HUES64 (cell line): Measurements from ENCODE around the gene C12orf42.
A peak's percentile ranks its signal among the peaks of the same experiment; 100 is the strongest.
"Not testable (repeated sequence)": the region's sequence is repeated elsewhere in the genome, so short reads cannot be mapped to it uniquely, and the experiment has no call there.

Experiments used
- H3K27ac ChIP-seq: 2 replicates; pipeline ENCODE4 v1.7.0; 2013; ENCODE audit warnings: low read depth, low read length, inconsistent platforms
- H3K27me3 ChIP-seq: 2 replicates; pipeline ENCODE4 v1.6.1; 2013; ENCODE audit warnings: mild to moderate bottlenecking, low read length; ENCODE audit not compliant: insufficient read depth
- H3K36me3 ChIP-seq: 2 replicates; pipeline ENCODE4 v1.6.1; 2013; ENCODE audit warnings: mild to moderate bottlenecking, low read length; ENCODE audit not compliant: insufficient read depth
- H3K4me1 ChIP-seq: 2 replicates; pipeline ENCODE4 v1.6.1; 2013; ENCODE audit warnings: mild to moderate bottlenecking, low read length, moderate library complexity; ENCODE audit not compliant: insufficient read depth
- H3K4me3 ChIP-seq: 2 replicates; pipeline ENCODE4 v1.5.1; 2013; ENCODE audit warnings: mild to moderate bottlenecking, low read length, moderate library complexity
- H3K9ac ChIP-seq: 2 replicates; pipeline ENCODE4 v1.6.1; 2013; ENCODE audit warnings: mild to moderate bottlenecking, low read depth, low read length
- H3K9me3 ChIP-seq: 2 replicates; pipeline ENCODE4 v1.6.1; 2013; ENCODE audit warnings: low read depth, low read length; ENCODE audit not compliant: insufficient read depth
- WGBS: fragments of 150-250, 120-280 bp; methylation state at CpG from one replicate; pipeline ENCODE4 v1.1.7; 2013; ENCODE audit warnings: missing lambda C conversion rate; 5-methylcytosine and 5-hydroxymethylcytosine counted together

The C12orf42 gene

GRCh38 chr12:103455020-103455763 is 40.6 kb downstream of the C12orf42 start:
- no peaks in the 10 kb centered on the region for H3K9me3 ChIP-seq
- 93% methylated on average over 2 of the region's 3 CpGs for WGBS
- peaks cover 7% of the 10 kb centered on the region for H3K4me1 ChIP-seq
- H3K27me3 ChIP-seq = no peaks in the 10 kb centered on the region
- no peak overlapping the region for H3K27ac ChIP-seq
- no peaks in the 10 kb centered on the region for H3K36me3 ChIP-seq
- no peak overlapping the region for H3K4me3 ChIP-seq
- H3K9ac ChIP-seq = no peak overlapping the region

GRCh38 chr12:103444983-103445382 is 50.8 kb downstream of the C12orf42 start:
- Histone ChIP-seq H3K4me1 (peaks cover 12% of the 10 kb centered on the region), H3K36me3 (no peaks in the 10 kb centered on the region), H3K9ac (no peak overlapping the region), H3K4me3 (no peak overlapping the region), H3K27ac (no peak overlapping the region), H3K27me3 (no peaks in the 10 kb centered on the region), H3K9me3 (no peaks in the 10 kb centered on the region)
- 63% methylated on average over 3 of the region's 4 CpGs for WGBS

GRCh38 chr12:103442822-103443221 is 52.9 kb downstream of the C12orf42 start:
- H3K27me3 ChIP-seq = no peaks in the 10 kb centered on the region
- H3K27ac ChIP-seq = no peak overlapping the region
- no peaks in the 10 kb centered on the region for H3K9me3 ChIP-seq
- WGBS = 97% methylated on average over 3 of the region's 3 CpGs
- H3K4me3 ChIP-seq = no peak overlapping the region
- peaks cover 12% of the 10 kb centered on the region for H3K4me1 ChIP-seq
- no peak overlapping the region for H3K9ac ChIP-seq
- no peaks in the 10 kb centered on the region for H3K36me3 ChIP-seq

GRCh38 chr12:103442182-103442555 is 53.6 kb downstream of the C12orf42 start:
- Histone ChIP-seq H3K4me1 (peaks cover 12% of the 10 kb centered on the region), H3K9ac (no peak overlapping the region), H3K27me3 (no peaks in the 10 kb centered on the region), H3K9me3 (no peaks in the 10 kb centered on the region), H3K4me3 (no peak overlapping the region), H3K27ac (no peak overlapping the region), H3K36me3 (no peaks in the 10 kb centered on the region)
- WGBS = 76% methylated on average over 5 of the region's 5 CpGs

- Histone ChIP-seq H3K4me1 (peaks cover 12% of the 10 kb centered on the region), H3K27me3 (no peaks in the 10 kb centered on the region), H3K27ac (no peak overlapping the region), H3K4me3 (no peak overlapping the region), H3K9me3 (no peaks in the 10 kb centered on the region), H3K36me3 (no peaks in the 10 kb centered on the region), H3K9ac (no peak overlapping the region)
- WGBS = 98% methylated on average over 1 of the region's 1 CpG
Measured at GRCh38 chr12:103441437-103442181, 54.2 kb downstream of the C12orf42 start.

- H3K27ac ChIP-seq, H3K27me3 ChIP-seq, H3K36me3 ChIP-seq, H3K4me1 ChIP-seq: not testable (repeated sequence)
- Histone ChIP-seq H3K9ac (0 out of 2 replicates have a peak overlapping the region, but pooled peaks have one; percentile 50), H3K9me3 (peaks cover 10% of the 10 kb centered on the region), H3K4me3 (peak overlapping the region; percentile 29; the same call in 1 of the 2 replicates)
- WGBS = 36% methylated on average over 29 of the region's 33 CpGs
Measured at GRCh38 chr12:103434165-103435105, 61.3 kb downstream of the C12orf42 start.

- no peaks in the 10 kb centered on the region for H3K4me1 ChIP-seq
- no peak overlapping the region for H3K27ac ChIP-seq
- H3K9me3 ChIP-seq = peaks cover 10% of the 10 kb centered on the region
- no peak overlapping the region for H3K4me3 ChIP-seq
- H3K36me3 ChIP-seq = no peaks in the 10 kb centered on the region
- WGBS = 93% methylated on average over 2 of the region's 2 CpGs
- no peak overlapping the region for H3K9ac ChIP-seq
- no peaks in the 10 kb centered on the region for H3K27me3 ChIP-seq
Measured at GRCh38 chr12:103431950-103432349, 63.8 kb downstream of the C12orf42 start.

- Histone ChIP-seq H3K36me3 (no peaks in the 10 kb centered on the region), H3K4me3 (no peak overlapping the region), H3K27me3 (no peaks in the 10 kb centered on the region), H3K9me3 (peaks cover 10% of the 10 kb centered on the region), H3K4me1 (no peaks in the 10 kb centered on the region), H3K9ac (no peak overlapping the region), H3K27ac (no peak overlapping the region)
- 88% methylated on average over 1 of the region's 1 CpG for WGBS
Measured at GRCh38 chr12:103431387-103431786, 64.4 kb downstream of the C12orf42 start.

GRCh38 chr12:103425674-103426073 is 70.1 kb downstream of the C12orf42 start:
- H3K27me3 ChIP-seq, H3K4me3 ChIP-seq, H3K9ac ChIP-seq, H3K36me3 ChIP-seq, H3K27ac ChIP-seq, H3K9me3 ChIP-seq: not testable (repeated sequence)
- WGBS = 76% methylated on average over 6 of the region's 6 CpGs
- H3K4me1 ChIP-seq = peaks cover 20% of the 10 kb centered on the region

GRCh38 chr12:103424849-103425586 is 70.8 kb downstream of the C12orf42 start:
- not testable (repeated sequence) for H3K4me3 ChIP-seq, H3K27me3 ChIP-seq, H3K27ac ChIP-seq, H3K9me3 ChIP-seq, H3K9ac ChIP-seq, H3K36me3 ChIP-seq
- WGBS = 88% methylated on average over 9 of the region's 9 CpGs
- H3K4me1 ChIP-seq = peaks cover 20% of the 10 kb centered on the region
